Measurements from ENCODE around the gene ADORA3. TPM values are rescaled to one million over a fixed set of nuclear protein-coding genes. Genes with fewer than 3 reads are reported as not detected.

ADORA3 gene
- total RNA-seq, 1 donor from 2014 or later = not detected

- Mint-ChIP-seq H3K4me3 (ENCODE audit: unreplicated experiment) (peak overlapping the region; percentile 16), H3K9me3 (ENCODE audit: unreplicated experiment) (peaks cover 2% of the 10 kb centered on the region), H3K4me1 (ENCODE audit: low read depth, unreplicated experiment) (no peaks in the 10 kb centered on the region), H3K27me3 (ENCODE audit: low read depth, unreplicated experiment) (peaks cover 7% of the 10 kb centered on the region), H3K36me3 (ENCODE audit: low read depth, unreplicated experiment) (no peaks in the 10 kb centered on the region), H3K27ac (ENCODE audit: unreplicated experiment) (no peak overlapping the region)
- H3K27me3 ChIP-seq (ENCODE audit: insufficient read depth, low read length) = no peaks in the 10 kb centered on the region
- no peaks in the 10 kb centered on the region for H3K4me1 ChIP-seq (ENCODE audit: insufficient read depth, low read length)
- no peak overlapping the region for H3K27ac ChIP-seq (ENCODE audit: low read depth, low read length)
- no peaks in the 10 kb centered on the region for H3K9me3 ChIP-seq (ENCODE audit: insufficient read depth, low read depth, low read length)
- no peak overlapping the region for H3K9ac ChIP-seq (ENCODE audit: low read length)
- TF ChIP-seq, protein P1, sequence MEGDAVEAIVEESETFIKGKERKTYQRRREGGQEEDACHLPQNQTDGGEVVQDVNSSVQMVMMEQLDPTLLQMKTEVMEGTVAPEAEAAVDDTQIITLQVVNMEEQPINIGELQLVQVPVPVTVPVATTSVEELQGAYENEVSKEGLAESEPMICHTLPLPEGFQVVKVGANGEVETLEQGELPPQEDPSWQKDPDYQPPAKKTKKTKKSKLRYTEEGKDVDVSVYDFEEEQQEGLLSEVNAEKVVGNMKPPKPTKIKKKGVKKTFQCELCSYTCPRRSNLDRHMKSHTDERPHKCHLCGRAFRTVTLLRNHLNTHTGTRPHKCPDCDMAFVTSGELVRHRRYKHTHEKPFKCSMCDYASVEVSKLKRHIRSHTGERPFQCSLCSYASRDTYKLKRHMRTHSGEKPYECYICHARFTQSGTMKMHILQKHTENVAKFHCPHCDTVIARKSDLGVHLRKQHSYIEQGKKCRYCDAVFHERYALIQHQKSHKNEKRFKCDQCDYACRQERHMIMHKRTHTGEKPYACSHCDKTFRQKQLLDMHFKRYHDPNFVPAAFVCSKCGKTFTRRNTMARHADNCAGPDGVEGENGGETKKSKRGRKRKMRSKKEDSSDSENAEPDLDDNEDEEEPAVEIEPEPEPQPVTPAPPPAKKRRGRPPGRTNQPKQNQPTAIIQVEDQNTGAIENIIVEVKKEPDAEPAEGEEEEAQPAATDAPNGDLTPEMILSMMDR (IDR thresholded peaks at IDR 0.05; ENCODE audit: insufficient read depth, low read depth, low read length) = no peak
- no peak for TF ChIP-seq EZH2 (IDR thresholded peaks at IDR 0.05; ENCODE audit: insufficient read depth, low read length)
- FAIRE-seq = no peak
- no peak overlapping the region for H2AFZ ChIP-seq (ENCODE audit: low read depth, low read length)
- no peaks in the 10 kb centered on the region for H3K79me2 ChIP-seq (ENCODE audit: insufficient read depth, low read length)
- no peaks in the 10 kb centered on the region for H4K20me1 ChIP-seq (ENCODE audit: insufficient read depth, low read length)
- H3K36me3 ChIP-seq (ENCODE audit: insufficient read depth, low read length) = no peaks in the 10 kb centered on the region
- H3K4me2 ChIP-seq (ENCODE audit: low read length) = no peak overlapping the region
- DNase-seq (ENCODE audit: low read depth) = no peak
- H3K4me3 ChIP-seq (ENCODE audit: insufficient read depth, low read depth, low read length) = no peak overlapping the region
These were observed 5.8 kb downstream of the ADORA3 start for GRCh38 chr1:111497592-111497991.

DNA sequence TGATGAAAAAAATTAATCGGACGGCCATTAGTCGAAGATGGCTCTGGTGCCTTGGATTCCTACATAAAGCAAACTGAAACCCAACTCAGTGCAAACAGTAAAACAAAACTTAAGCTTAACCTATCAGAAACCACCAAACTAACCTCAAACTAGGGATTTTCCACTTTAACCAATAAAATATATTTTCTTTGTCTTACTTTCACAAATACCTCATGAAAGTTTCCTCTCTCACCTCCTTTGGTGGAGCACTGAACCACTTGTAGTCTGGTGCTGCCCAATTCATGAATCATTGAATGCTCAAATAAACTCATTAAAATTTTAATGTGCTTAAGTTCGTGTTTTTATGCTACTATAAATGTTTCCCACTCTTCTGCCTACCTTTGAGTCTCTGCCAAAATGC, 7.0 kb downstream of the ADORA3 start:
- Histone ChIP-seq H3K4me3 (ENCODE audit: insufficient read depth, low read depth, low read length) (no peak overlapping the region), H3K4me1 (ENCODE audit: insufficient read depth, low read length) (no peaks in the 10 kb centered on the region), H2AFZ (ENCODE audit: low read depth, low read length) (no peak overlapping the region), H3K36me3 (ENCODE audit: insufficient read depth, low read length) (no peaks in the 10 kb centered on the region), H3K27me3 (ENCODE audit: insufficient read depth, low read length) (no peaks in the 10 kb centered on the region), H3K9me3 (ENCODE audit: insufficient read depth, low read depth, low read length) (no peaks in the 10 kb centered on the region), H3K27ac (ENCODE audit: low read depth, low read length) (no peak overlapping the region), H3K79me2 (ENCODE audit: insufficient read depth, low read length) (no peaks in the 10 kb centered on the region), H4K20me1 (ENCODE audit: insufficient read depth, low read length) (no peaks in the 10 kb centered on the region), H3K4me2 (ENCODE audit: low read length) (no peak overlapping the region), H3K9ac (ENCODE audit: low read length) (no peak overlapping the region)
- H3K9me3 Mint-ChIP-seq (ENCODE audit: unreplicated experiment) = peaks cover 2% of the 10 kb centered on the region
- H3K27ac Mint-ChIP-seq (ENCODE audit: unreplicated experiment) = no peak overlapping the region
- FAIRE-seq (no peak), DNase-seq (ENCODE audit: low read depth) (no peak)
- no peaks in the 10 kb centered on the region for H3K36me3 Mint-ChIP-seq (ENCODE audit: low read depth, unreplicated experiment)
- no peaks in the 10 kb centered on the region for H3K4me1 Mint-ChIP-seq (ENCODE audit: low read depth, unreplicated experiment)
- H3K27me3 Mint-ChIP-seq (ENCODE audit: low read depth, unreplicated experiment) = peaks cover 6% of the 10 kb centered on the region
- H3K4me3 Mint-ChIP-seq (ENCODE audit: unreplicated experiment) = no peak overlapping the region
- TF ChIP-seq, protein P1 (IDR thresholded peaks at IDR 0.05; ENCODE audit: insufficient read depth, low read depth, low read length) = no peak
- TF ChIP-seq EZH2 (IDR thresholded peaks at IDR 0.05; ENCODE audit: insufficient read depth, low read length) = no peak

DNA sequence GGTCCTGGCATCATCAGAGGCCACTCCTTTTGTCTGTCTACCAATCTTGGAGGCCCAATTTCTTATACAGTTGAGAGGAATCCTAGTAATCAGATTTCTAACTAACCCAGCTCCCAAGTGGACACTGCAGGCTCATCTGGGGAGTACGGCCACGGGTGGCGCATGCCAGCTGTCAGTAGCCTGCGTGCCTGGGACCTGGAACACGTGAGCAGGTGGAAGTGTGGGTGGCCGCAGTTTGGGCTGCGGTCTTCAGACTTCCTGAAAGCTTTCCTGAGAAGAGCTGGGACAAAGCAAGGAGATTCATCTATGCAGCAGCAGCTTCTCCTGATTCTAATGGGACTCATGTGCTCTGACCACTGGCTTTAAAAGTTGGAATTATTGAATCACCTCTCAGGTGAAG, 12.4 kb downstream of the ADORA3 start:
- Histone ChIP-seq H2AFZ (ENCODE audit: low read depth, low read length) (no peak overlapping the region), H3K27me3 (ENCODE audit: insufficient read depth, low read length) (no peaks in the 10 kb centered on the region), H3K9me3 (ENCODE audit: insufficient read depth, low read depth, low read length) (no peaks in the 10 kb centered on the region), H3K4me1 (ENCODE audit: insufficient read depth, low read length) (no peaks in the 10 kb centered on the region), H3K4me3 (ENCODE audit: insufficient read depth, low read depth, low read length) (no peak overlapping the region), H3K27ac (ENCODE audit: low read depth, low read length) (no peak overlapping the region), H3K79me2 (ENCODE audit: insufficient read depth, low read length) (no peaks in the 10 kb centered on the region), H3K9ac (ENCODE audit: low read length) (no peak overlapping the region), H4K20me1 (ENCODE audit: insufficient read depth, low read length) (no peaks in the 10 kb centered on the region), H3K4me2 (ENCODE audit: low read length) (no peak overlapping the region), H3K36me3 (ENCODE audit: insufficient read depth, low read length) (no peaks in the 10 kb centered on the region)
- H3K27ac Mint-ChIP-seq (ENCODE audit: unreplicated experiment) = no peak overlapping the region
- H3K36me3 Mint-ChIP-seq (ENCODE audit: low read depth, unreplicated experiment) = no peaks in the 10 kb centered on the region
- peaks cover 28% of the 10 kb centered on the region for H3K27me3 Mint-ChIP-seq (ENCODE audit: low read depth, unreplicated experiment)
- no peak overlapping the region for H3K4me3 Mint-ChIP-seq (ENCODE audit: unreplicated experiment)
- no peak for TF ChIP-seq EZH2 (IDR thresholded peaks at IDR 0.05; ENCODE audit: insufficient read depth, low read length)
- TF ChIP-seq, protein P1 (IDR thresholded peaks at IDR 0.05; ENCODE audit: insufficient read depth, low read depth, low read length) = no peak
- H3K9me3 Mint-ChIP-seq (ENCODE audit: unreplicated experiment) = no peaks in the 10 kb centered on the region
- FAIRE-seq = no peak
- H3K4me1 Mint-ChIP-seq (ENCODE audit: low read depth, unreplicated experiment) = peaks cover 3% of the 10 kb centered on the region
- DNase-seq (ENCODE audit: low read depth) = no peak

Data from astrocyte (in vitro differentiated cells and primary cell).